WI38 (cell line): ENCODE results near the gene EQTN.
A peak's percentile ranks its signal among the peaks of the same experiment; 100 is the strongest.

Experiments used
- H3K4me3 ChIP-seq: 2 replicates; pipeline ENCODE4 v1.5.1; 2011; ENCODE audit warnings: low read depth, mild to moderate bottlenecking, control low read depth, low read length
- CTCF ChIP-seq: IDR thresholded peaks from 2 replicates; pipeline ENCODE4 v1.5.1; 2012; ENCODE audit warnings: low read depth, mild to moderate bottlenecking, control low read depth, low read length

EQTN gene

GRCh38 chr9:27337833-27338526 lies 41.0 kb upstream of the EQTN start:
- H3K4me3 ChIP-seq: no peak overlapping the region
- TF ChIP-seq CTCF: no peak

DNA sequence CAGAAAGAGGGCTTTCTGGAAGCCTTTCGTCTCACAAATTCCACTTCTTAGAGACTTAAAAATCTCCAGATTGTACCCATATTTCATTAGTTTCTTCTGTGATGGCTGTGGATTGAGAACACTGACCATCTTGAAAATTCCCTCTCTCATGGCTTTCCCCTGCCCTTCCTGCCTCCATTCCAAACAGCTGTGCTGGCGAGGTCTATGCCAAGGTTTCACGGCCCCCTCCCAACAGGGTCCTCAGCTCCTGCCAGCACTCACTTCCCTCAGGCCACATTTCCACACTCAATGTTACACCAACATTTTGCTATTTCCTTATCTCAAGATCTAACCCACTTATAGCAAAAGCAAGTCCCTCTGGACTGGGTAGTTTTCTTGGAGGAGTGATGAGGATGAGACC lies 40.3 kb upstream of the EQTN start:
- no peak for TF ChIP-seq CTCF

DNA sequence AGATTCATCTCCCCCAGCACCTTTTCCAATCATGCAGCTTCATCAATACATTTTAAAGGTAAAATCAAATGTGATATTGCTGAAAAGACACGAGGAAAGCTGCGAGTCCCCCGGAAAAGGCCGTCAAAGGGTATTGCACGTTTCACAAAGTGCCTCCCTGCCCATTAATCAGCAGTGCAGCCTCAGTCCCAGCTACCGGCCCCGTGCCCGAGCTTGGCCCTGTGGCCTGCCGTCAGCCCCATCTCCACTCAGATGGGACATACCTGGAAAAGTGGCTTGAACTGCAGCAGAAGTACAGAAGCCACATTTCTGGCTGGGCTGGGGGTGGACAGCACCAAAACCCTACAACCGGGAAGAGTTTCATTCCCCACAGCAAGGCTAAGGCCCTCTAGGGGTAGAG lies 39.9 kb upstream of the EQTN start:
- no peak for TF ChIP-seq CTCF
- H3K4me3 ChIP-seq: no peak overlapping the region

More for the DNA sequence above, 40.3 kb upstream of the EQTN start:
- H3K4me3 ChIP-seq: no peak overlapping the region

GRCh38 chr9:27336126-27336525 lies 39.2 kb upstream of the EQTN start:
- no peak overlapping the region for H3K4me3 ChIP-seq
- no peak for TF ChIP-seq CTCF

DNA sequence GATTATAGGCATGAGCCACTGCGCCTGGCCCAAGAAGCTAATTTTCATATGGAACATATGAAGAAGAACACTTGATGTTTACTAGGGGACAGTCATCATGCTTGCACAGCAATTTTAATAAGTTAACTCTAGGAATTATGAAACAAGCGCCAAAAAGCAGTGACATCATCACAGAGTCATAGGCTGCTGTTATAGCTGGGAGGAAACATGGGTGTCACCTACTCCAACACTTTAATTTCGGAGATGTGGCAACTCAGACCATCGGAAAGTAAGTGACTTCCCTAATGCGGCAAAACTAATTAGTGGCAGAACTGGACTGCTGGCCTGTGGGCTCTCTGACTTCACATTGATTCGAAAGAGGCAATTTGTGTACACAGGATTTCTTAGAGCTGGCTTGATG lies 38.1 kb upstream of the EQTN start:
- TF ChIP-seq CTCF: no peak
- H3K4me3 ChIP-seq: no peak overlapping the region

DNA sequence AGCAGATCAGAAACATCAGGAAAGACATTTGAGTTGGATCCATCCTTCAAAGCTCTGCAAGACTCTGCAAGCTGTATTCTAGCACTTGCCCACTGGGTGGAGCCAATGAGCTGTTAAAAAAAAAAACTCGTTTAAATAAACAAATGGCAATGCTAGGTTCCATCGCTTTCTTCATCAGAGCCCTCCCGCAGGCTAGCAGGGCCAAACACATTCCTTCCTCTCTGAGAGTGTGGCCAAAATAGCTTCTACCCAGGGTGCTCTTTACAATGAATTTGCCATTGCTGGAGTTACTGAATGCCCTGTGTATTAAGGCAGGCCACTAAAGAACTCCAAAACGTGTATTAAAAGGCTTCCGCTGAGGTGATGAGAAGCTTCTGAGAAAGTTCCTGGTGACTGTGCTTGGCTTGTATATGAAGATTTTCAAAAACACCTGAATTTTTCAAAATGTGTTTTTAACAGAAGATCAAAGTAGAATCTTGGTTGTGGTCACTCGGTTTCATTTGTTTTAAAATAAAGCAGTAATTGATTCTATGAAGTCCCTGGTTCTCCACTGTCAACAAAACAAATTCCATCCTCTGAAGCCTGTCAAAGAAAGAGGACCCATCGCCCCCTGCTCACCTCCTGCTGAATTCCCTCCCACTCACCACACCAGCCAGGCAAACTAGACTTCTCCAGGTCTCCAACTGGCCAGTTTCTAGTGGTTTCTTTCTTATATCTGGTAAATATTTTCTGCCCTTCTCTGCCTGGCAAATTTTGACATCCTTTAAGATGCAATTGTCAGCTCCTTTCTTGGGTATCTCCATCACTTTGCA lies 36.5 kb upstream of the EQTN start:
- no peak overlapping the region for H3K4me3 ChIP-seq
- TF ChIP-seq CTCF: peak; percentile 79

- no peak overlapping the region for H3K4me3 ChIP-seq
- no peak for TF ChIP-seq CTCF
Observed at GRCh38 chr9:27331393-27331792, 34.4 kb upstream of the EQTN start.
